IMR-90 (cell line): Measurements from ENCODE around the gene PGM2. TPM values are rescaled to one million over a fixed set of nuclear protein-coding genes. Genes with fewer than 3 reads are reported as not detected.
A peak's percentile ranks its signal among the peaks of the same experiment; 100 is the strongest.

Experiments used
- ATAC-seq: fragments of 200-7000 bp; cut with Tn5 transposase; 2 replicates; pipeline ENCODE4 v1.9.1; 2020; ENCODE audit warnings: low read depth, mild to moderate bottlenecking, moderate library complexity
- BruUV-seq: library from RNA; stranded (reverse); fragments of 400-500 nt; replicated peaks from 2 replicates; lab custom pipeline; 2021; lab: Mats Ljungman, UMichigan
- CTCF ChIA-PET: fragments of 300-600 bp; formaldehyde crosslinking; extraction: SDS; loops from one replicate; lab custom pipeline; 2021; ENCODE audit warnings: antibody characterized with exemption; lab: Yijun Ruan, JAX
- POLR2A ChIA-PET: fragments of 300-600 bp; sonication (Branson Sonifier 250); formaldehyde crosslinking; loops from one replicate; lab custom pipeline; 2022; ENCODE audit warnings: antibody characterized with exemption; ENCODE audit not compliant: unreplicated experiment; lab: Charles Lee
- DNase-seq: peaks from one replicate; pipeline ENCODE4 v3.0.0; 2013
- H2AFZ ChIP-seq: replicated peaks from 2 replicates; pipeline ENCODE3; 2013; ENCODE audit warnings: low read length, mild to moderate bottlenecking; ENCODE audit not compliant: poor library complexity
- H2AK5ac ChIP-seq: 2 replicates; pipeline ENCODE4 v1.6.1; 2013; ENCODE audit warnings: low read depth, low read length, inconsistent platforms
- H2AK9ac ChIP-seq: replicated peaks from 2 replicates; pipeline ENCODE3; 2013; ENCODE audit warnings: mild to moderate bottlenecking, low read depth, low read length, moderate library complexity; ENCODE audit not compliant: poor library complexity
- H2BK120ac ChIP-seq: 2 replicates; pipeline ENCODE4 v1.6.1; 2013; ENCODE audit warnings: low read depth, low read length, inconsistent platforms
- H2BK15ac ChIP-seq: 3 replicates; pipeline ENCODE4 v1.6.1; 2013; ENCODE audit warnings: low read depth, low read length, inconsistent platforms
- H2BK20ac ChIP-seq: 2 replicates; pipeline ENCODE4 v1.6.1; 2013; ENCODE audit warnings: low read depth, mild to moderate bottlenecking, inconsistent platforms, low read length, moderate library complexity
- H2BK5ac ChIP-seq: 2 replicates; pipeline ENCODE4 v1.6.1; 2013; ENCODE audit warnings: mild to moderate bottlenecking, low read depth, low read length, inconsistent platforms; ENCODE audit not compliant: poor library complexity, severe bottlenecking
- H3K14ac ChIP-seq: replicated peaks from 2 replicates; pipeline ENCODE4 v1.6.1; 2013; ENCODE audit warnings: low read depth, low read length, inconsistent platforms
- H3K18ac ChIP-seq: 2 replicates; pipeline ENCODE4 v1.6.1; 2013; ENCODE audit warnings: low read depth, low read length, control low read depth
- H3K23ac ChIP-seq: 2 replicates; pipeline ENCODE4 v1.6.1; 2013; ENCODE audit warnings: low read depth, low read length, inconsistent platforms
- H3K27ac ChIP-seq: 2 replicates; pipeline ENCODE4 v1.5.1; 2013; ENCODE audit warnings: mild to moderate bottlenecking, control low read depth, low read length; ENCODE audit not compliant: insufficient read depth
- H3K27me3 ChIP-seq: 2 replicates; pipeline ENCODE4 v1.6.1; 2013; ENCODE audit warnings: low read length; ENCODE audit not compliant: control insufficient read depth, insufficient read depth
- H3K36me3 ChIP-seq: 2 replicates; pipeline ENCODE4 v1.6.1; 2013; ENCODE audit warnings: low read length, mixed read lengths; ENCODE audit not compliant: control insufficient read depth, insufficient read depth
- H3K4ac ChIP-seq: 2 replicates; pipeline ENCODE4 v1.6.1; 2013; ENCODE audit warnings: low read depth, low read length, inconsistent platforms
- H3K4me1 ChIP-seq: 2 replicates; pipeline ENCODE4 v1.6.1; 2013; ENCODE audit warnings: low read length, mixed read lengths; ENCODE audit not compliant: control insufficient read depth, insufficient read depth
- H3K4me2 ChIP-seq: 2 replicates; pipeline ENCODE4 v1.6.1; 2013; ENCODE audit warnings: low read depth, mild to moderate bottlenecking, control low read depth, low read length, moderate library complexity
- H3K4me3 ChIP-seq: 2 replicates; pipeline ENCODE4 v1.5.1; 2013; ENCODE audit warnings: low read depth, mild to moderate bottlenecking, control low read depth, low read length, moderate library complexity; ENCODE audit not compliant: insufficient read depth
- H3K56ac ChIP-seq: 2 replicates; pipeline ENCODE4 v1.6.1; 2013; ENCODE audit warnings: low read length, inconsistent platforms; ENCODE audit not compliant: insufficient read depth; ENCODE audit errors: extremely low read depth
- H3K79me1 ChIP-seq, 2 experiments: 2 replicates each; pipeline ENCODE4 v1.6.1; 2013; ENCODE audit warnings: low read length in 2 of 2, inconsistent platforms in 1 of 2, low read depth in 1 of 2
- H3K9ac ChIP-seq: 2 replicates; pipeline ENCODE4 v1.6.1; 2013; ENCODE audit warnings: low read depth, low read length, control low read depth
- H3K9me1 ChIP-seq: 2 replicates; pipeline ENCODE4 v1.6.1; 2013; ENCODE audit warnings: low read length, inconsistent platforms; ENCODE audit not compliant: insufficient read depth
- H3K9me3 ChIP-seq: 2 replicates; pipeline ENCODE4 v1.6.1; 2013; ENCODE audit warnings: low read length; ENCODE audit not compliant: control insufficient read depth, insufficient read depth
- H4K20me1 ChIP-seq: 2 replicates; pipeline ENCODE4 v1.6.1; 2013; ENCODE audit warnings: low read length, inconsistent platforms; ENCODE audit not compliant: insufficient read depth
- H4K5ac ChIP-seq: 2 replicates; pipeline ENCODE4 v1.6.1; 2013; ENCODE audit warnings: mild to moderate bottlenecking, low read depth, low read length, control low read depth
- H4K8ac ChIP-seq, 2 experiments: 2 replicates each; pipeline ENCODE4 v1.6.1; 2013; ENCODE audit warnings: low read depth in 2 of 2, low read length in 2 of 2, control low read depth in 1 of 2, inconsistent platforms in 1 of 2
- H4K91ac ChIP-seq: 2 replicates; pipeline ENCODE4 v1.6.1; 2013; ENCODE audit warnings: low read depth, low read length, inconsistent platforms; ENCODE audit not compliant: insufficient read depth
- BHLHE40 ChIP-seq: fragments of 150-350 bp; IDR thresholded peaks from 2 replicates; pipeline ENCODE4 v1.6.1; 2016; ENCODE audit warnings: mild to moderate bottlenecking, low read depth, low read length
- CEBPB ChIP-seq: IDR thresholded peaks from 2 replicates; pipeline ENCODE4 v1.6.1; 2012; ENCODE audit warnings: low read depth, low read length, improper control_type of control experiment
- CHD1 ChIP-seq: IDR thresholded peaks from 2 replicates; pipeline ENCODE4 v1.6.1; 2012; ENCODE audit warnings: low read depth, low read length, improper control_type of control experiment
- ELK1 ChIP-seq: fragments of 150-350 bp; IDR thresholded peaks from 2 replicates; pipeline ENCODE4 v1.6.1; 2016; ENCODE audit warnings: low read depth, mild to moderate bottlenecking, low read length, moderate library complexity, borderline replicate concordance
- FOS ChIP-seq: fragments of 150-350 bp; IDR thresholded peaks from 2 replicates; pipeline ENCODE4 v1.6.1; 2016; ENCODE audit warnings: low read depth, low read length
- MAZ ChIP-seq: IDR thresholded peaks from 2 replicates; pipeline ENCODE4 v1.6.1; 2012; ENCODE audit warnings: low read depth, mild to moderate bottlenecking, low read length, improper control_type of control experiment, moderate library complexity, borderline replicate concordance
- MXI1 ChIP-seq: IDR thresholded peaks from 2 replicates; pipeline ENCODE4 v1.6.1; 2012; ENCODE audit warnings: low read depth, mild to moderate bottlenecking, low read length, moderate library complexity, borderline replicate concordance
- NFE2L2 ChIP-seq: fragments of 150-350 bp; IDR thresholded peaks from 2 replicates; pipeline ENCODE4 v1.6.1; 2016; ENCODE audit warnings: low read depth, mild to moderate bottlenecking, low read length
- POLR2A ChIP-seq: IDR thresholded peaks from 2 replicates; pipeline ENCODE4 v1.6.1; 2012; ENCODE audit warnings: mild to moderate bottlenecking, low read depth, low read length
- RAD21 ChIP-seq: IDR thresholded peaks from 2 replicates; pipeline ENCODE4 v1.6.1; 2012; ENCODE audit warnings: low read length, improper control_type of control experiment
- RCOR1 ChIP-seq: IDR thresholded peaks from 2 replicates; pipeline ENCODE4 v1.6.1; 2012; ENCODE audit warnings: mild to moderate bottlenecking, low read length, improper control_type of control experiment; ENCODE audit not compliant: insufficient replicate concordance
- RFX5 ChIP-seq: IDR thresholded peaks from 2 replicates; pipeline ENCODE4 v1.8.0; 2012; ENCODE audit warnings: low read depth, mild to moderate bottlenecking, low read length, moderate library complexity
- SMC3 ChIP-seq: fragments of 150-350 bp; IDR thresholded peaks from 2 replicates; pipeline ENCODE4 v1.6.1; 2016; ENCODE audit warnings: low read depth, mild to moderate bottlenecking, antibody characterized with exemption, low read length, moderate library complexity
- USF2 ChIP-seq: fragments of 150-350 bp; IDR thresholded peaks from 2 replicates; pipeline ENCODE4 v1.6.1; 2017; ENCODE audit warnings: mild to moderate bottlenecking, antibody characterized with exemption, low read length, low read depth
- WGBS, 2 experiments: methylation state at CpG; one replicate each; pipeline versions ENCODE4 v1.1.5 to v1.1.7; 2013; ENCODE audit warnings: missing lambda C conversion rate in 2 of 2; ENCODE audit not compliant: insufficient read length in 1 of 2; ENCODE audit errors: extremely low coverage in 2 of 2; 5-methylcytosine and 5-hydroxymethylcytosine counted together
- dilution Hi-C: fragments of 300-500 bp; cut with HindIII; formaldehyde crosslinking; loops from one replicate; pipeline ENCODE4 v1.14.3; 2018; ENCODE audit warnings: low sequenced_read_pairs; ENCODE audit not compliant: unreplicated experiment
- in situ Hi-C: fragments of 300-500 bp; cut with MboI; formaldehyde crosslinking; loops from 3 replicates; pipeline ENCODE4 v1.14.3; 2019; ENCODE audit warnings: low sequenced_read_pairs, inconsistent platforms, mixed read lengths
- intact Hi-C: fragments of 100-400 bp; cut with micrococcal nuclease; formaldehyde crosslinking; loops from 2 replicates; pipeline ENCODE4 v1.10.0; 2022
- polyA plus RNA-seq, 3 experiments: library from polyadenylated mRNA; depleted of rRNA; stranded (reverse); fragments of >200 nt; gene quantifications; 2 replicates each; pipeline ENCODE4 v1.2.3, GENCODE V29; 2012; ENCODE audit warnings: low replicate concordance in 1 of 3
- total RNA-seq: library from RNA; depleted of rRNA; stranded (reverse); fragments of >200 nt; gene quantifications from 2 replicates; pipeline ENCODE4 v1.2.3, GENCODE V29; 2012
- TF ChIP-seq, protein P1 (sequence below): conservative IDR thresholded peaks from 2 replicates; pipeline ENCODE4 v1.5.1; 2012; ENCODE audit warnings: mild to moderate bottlenecking, low read depth, low read length, improper control_type of control experiment

PGM2 gene
- total and polyA plus RNA-seq, 2 of the 4 experiments (the other 2 are of a cell fraction) = 18.7 to 26.2 TPM

DNA sequence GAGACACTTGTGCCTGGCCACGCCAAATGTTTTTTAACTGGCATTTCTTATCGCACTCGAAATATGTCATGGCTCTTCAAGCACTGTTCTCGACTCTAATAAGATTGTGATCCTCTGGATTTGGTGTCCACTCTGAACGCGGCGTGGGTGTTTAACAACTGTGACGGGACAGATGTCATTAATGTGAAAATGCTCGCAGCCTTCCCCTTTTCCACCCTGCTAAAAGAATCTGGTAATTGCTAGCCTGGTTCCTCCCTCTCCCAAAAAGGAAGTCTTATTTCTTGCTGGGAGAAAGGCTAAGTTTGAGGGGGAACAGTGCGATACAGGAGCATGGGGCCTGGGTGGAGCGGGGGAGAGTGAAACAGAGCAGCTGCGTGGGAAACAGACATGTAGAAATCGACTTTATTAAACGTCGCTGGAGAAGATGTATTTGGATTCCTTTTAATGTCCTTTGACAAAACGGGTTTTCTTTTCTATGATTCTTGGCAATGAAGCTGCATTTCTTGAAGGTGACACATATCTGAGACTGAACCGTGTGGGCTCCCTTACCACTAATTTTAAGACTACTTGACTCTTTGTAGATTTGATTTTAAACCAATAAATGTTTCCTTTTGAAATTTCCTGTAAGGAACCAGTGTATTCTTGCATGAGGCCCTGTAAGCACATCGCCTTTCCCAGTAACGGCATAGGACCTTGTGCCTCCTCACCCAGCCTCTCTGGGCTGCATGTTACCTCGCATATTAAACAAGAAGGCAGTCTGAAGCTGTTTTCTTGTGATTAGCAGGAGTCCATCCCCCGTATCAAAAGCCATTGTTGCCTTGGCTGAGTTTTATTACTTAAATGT, 82.2 kb downstream of the PGM2 start:
- no peak overlapping the region for H4K91ac ChIP-seq
- no peak overlapping the region for H3K18ac ChIP-seq
- peak; percentile 60 for DNase-seq
- POLR2A ChIA-PET = no interaction called here
- no peak overlapping the region; the same call in 1 of the 2 replicates for H3K56ac ChIP-seq
- no peak overlapping the region for H4K5ac ChIP-seq
- no peak overlapping the region for H3K27ac ChIP-seq
- H2BK5ac ChIP-seq = no peak overlapping the region
- H3K4me3 ChIP-seq = no peak overlapping the region
- no peak overlapping the region for H2BK20ac ChIP-seq
- no peaks in the 10 kb centered on the region for H3K4me1 ChIP-seq
- H3K4ac ChIP-seq = no peak overlapping the region
- no peaks in the 10 kb centered on the region for H4K20me1 ChIP-seq
- CTCF ChIA-PET = no interaction called here
- H4K8ac ChIP-seq = no peak overlapping the region
- H2AK9ac ChIP-seq = peak overlapping the region; percentile 43
- in situ Hi-C loops (no loop called here), dilution Hi-C loops (no loop called here), intact Hi-C loops (no loop called here)
- H3K36me3 ChIP-seq = no peaks in the 10 kb centered on the region
- no peak for ATAC-seq
- H3K79me1 ChIP-seq = no peaks in the 10 kb centered on the region
- H3K4me2 ChIP-seq = 0 out of 2 replicates have a peak overlapping the region, but pooled peaks have one; percentile 25
- no peaks in the 10 kb centered on the region for H3K9me1 ChIP-seq
- WGBS, 2 experiments = 59% methylated on average over 6 of the region's 21 CpGs; no CpG with 5 or more reads in 1 of the 2 experiments
- no peak overlapping the region for H3K9ac ChIP-seq
- peak overlapping the region; percentile 64 for H2AFZ ChIP-seq
- H2AK5ac ChIP-seq = no peak overlapping the region
- no peak overlapping the region for H2BK15ac ChIP-seq
- H3K23ac ChIP-seq = no peak overlapping the region
- no peak overlapping the region for H2BK120ac ChIP-seq
- BruUV-seq = no TSS peak
- no peaks in the 10 kb centered on the region for H3K9me3 ChIP-seq
- H3K27me3 ChIP-seq = peaks cover 19% of the 10 kb centered on the region
- H3K14ac ChIP-seq = no peak overlapping the region
- no peak for TF ChIP-seq MXI1
- TF ChIP-seq ELK1 = no peak
- TF ChIP-seq RAD21 = no peak
- no peak for TF ChIP-seq USF2
- no peak for TF ChIP-seq BHLHE40
- TF ChIP-seq, protein P1, sequence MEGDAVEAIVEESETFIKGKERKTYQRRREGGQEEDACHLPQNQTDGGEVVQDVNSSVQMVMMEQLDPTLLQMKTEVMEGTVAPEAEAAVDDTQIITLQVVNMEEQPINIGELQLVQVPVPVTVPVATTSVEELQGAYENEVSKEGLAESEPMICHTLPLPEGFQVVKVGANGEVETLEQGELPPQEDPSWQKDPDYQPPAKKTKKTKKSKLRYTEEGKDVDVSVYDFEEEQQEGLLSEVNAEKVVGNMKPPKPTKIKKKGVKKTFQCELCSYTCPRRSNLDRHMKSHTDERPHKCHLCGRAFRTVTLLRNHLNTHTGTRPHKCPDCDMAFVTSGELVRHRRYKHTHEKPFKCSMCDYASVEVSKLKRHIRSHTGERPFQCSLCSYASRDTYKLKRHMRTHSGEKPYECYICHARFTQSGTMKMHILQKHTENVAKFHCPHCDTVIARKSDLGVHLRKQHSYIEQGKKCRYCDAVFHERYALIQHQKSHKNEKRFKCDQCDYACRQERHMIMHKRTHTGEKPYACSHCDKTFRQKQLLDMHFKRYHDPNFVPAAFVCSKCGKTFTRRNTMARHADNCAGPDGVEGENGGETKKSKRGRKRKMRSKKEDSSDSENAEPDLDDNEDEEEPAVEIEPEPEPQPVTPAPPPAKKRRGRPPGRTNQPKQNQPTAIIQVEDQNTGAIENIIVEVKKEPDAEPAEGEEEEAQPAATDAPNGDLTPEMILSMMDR = no peak
- no peak for TF ChIP-seq CEBPB
- TF ChIP-seq RFX5 = no peak
- no peak for TF ChIP-seq CHD1
- no peak for TF ChIP-seq SMC3
- no peak for TF ChIP-seq NFE2L2
- TF ChIP-seq FOS = no peak
- TF ChIP-seq MAZ = no peak
- no peak for TF ChIP-seq POLR2A
- no peak for TF ChIP-seq RCOR1
